ENCODE measurements around the gene TRPM2.
A peak's percentile ranks its signal among the peaks of the same experiment; 100 is the strongest.
"Not testable (repeated sequence)": the region's sequence is repeated elsewhere in the genome, so short reads cannot be mapped to it uniquely, and the experiment has no call there.

The TRPM2 gene

GRCh38 chr21:44399955-44400790 lies 46.8 kb downstream of the TRPM2 start:
- no peak for DNase-seq

GRCh38 chr21:44400791-44401385 lies 47.5 kb downstream of the TRPM2 start:
- no peak for DNase-seq

- DNase-seq, result no peak
Observed at GRCh38 chr21:44401386-44402160, 48.2 kb downstream of the TRPM2 start.

- no peak for DNase-seq
Observed at GRCh38 chr21:44402323-44403105, 49.1 kb downstream of the TRPM2 start.

- no peak for DNase-seq
Observed at GRCh38 chr21:44403106-44404020, 49.9 kb downstream of the TRPM2 start.

- DNase-seq, result not testable (repeated sequence)
Observed at GRCh38 chr21:44404482-44404881, 51.1 kb downstream of the TRPM2 start.

- DNase-seq, result no peak
Observed at GRCh38 chr21:44405091-44405947, 51.9 kb downstream of the TRPM2 start.

GRCh38 chr21:44405948-44406872 lies 52.8 kb downstream of the TRPM2 start:
- no peak for DNase-seq

- no peak for DNase-seq
Observed at GRCh38 chr21:44406953-44407352, 53.5 kb downstream of the TRPM2 start.

GRCh38 chr21:44407493-44407892 lies 54.1 kb downstream of the TRPM2 start:
- DNase-seq, result peak; percentile 12

GRCh38 chr21:44408226-44408625 lies 54.8 kb downstream of the TRPM2 start:
- no peak for DNase-seq

GRCh38 chr21:44413566-44414290 lies 60.3 kb downstream of the TRPM2 start:
- DNase-seq, result no peak

- no peak for DNase-seq
Observed at GRCh38 chr21:44414291-44415072, 61.1 kb downstream of the TRPM2 start.

- no peak for DNase-seq
Observed at GRCh38 chr21:44415073-44416025, 61.9 kb downstream of the TRPM2 start.

GRCh38 chr21:44416193-44416592 lies 62.8 kb downstream of the TRPM2 start:
- DNase-seq, result no peak

GRCh38 chr21:44417621-44418107 lies 64.2 kb downstream of the TRPM2 start:
- not testable (repeated sequence) for DNase-seq

Data from DMS53 (cell line).